GM12874 (cell line): ENCODE measurements around the gene TMBIM1.

Experiments
- CTCF ChIP-seq: IDR thresholded peaks from 2 replicates; pipeline ENCODE4 v1.5.1; 2011; ENCODE audit warnings: low read depth, mild to moderate bottlenecking, control low read depth, low read length, moderate library complexity; ENCODE audit not compliant: insufficient read depth

The TMBIM1 gene

GRCh38 chr2:218245214-218245613, 47.1 kb downstream of the TMBIM1 start:
- no peak for TF ChIP-seq CTCF

- no peak for TF ChIP-seq CTCF
Observed at GRCh38 chr2:218244665-218245064, 47.6 kb downstream of the TMBIM1 start.

GRCh38 chr2:218244204-218244603, 48.1 kb downstream of the TMBIM1 start:
- no peak for TF ChIP-seq CTCF

GRCh38 chr2:218238887-218239286, 53.4 kb downstream of the TMBIM1 start:
- no peak for TF ChIP-seq CTCF

- TF ChIP-seq CTCF = no peak
Observed at GRCh38 chr2:218236829-218237228, 55.5 kb downstream of the TMBIM1 start.

GRCh38 chr2:218235017-218235416, 57.3 kb downstream of the TMBIM1 start:
- no peak for TF ChIP-seq CTCF

- no peak for TF ChIP-seq CTCF
Observed at GRCh38 chr2:218234521-218234920, 57.8 kb downstream of the TMBIM1 start.

GRCh38 chr2:218233543-218233942, 58.8 kb downstream of the TMBIM1 start:
- no peak for TF ChIP-seq CTCF
